ENCODE results near the gene DISP3. TPM values are rescaled to one million over a fixed set of nuclear protein-coding genes. Genes with fewer than 3 reads are reported as not detected.
A peak's percentile ranks its signal among the peaks of the same experiment; 100 is the strongest.

DISP3 gene
- total and polyA plus RNA-seq, 9 of the 15 experiments (the other 6 are each of a cell fraction or from before 2014, with no cell fraction given): 0.03 to 0.19 (median 0.15) TPM; not detected in 5

DNA sequence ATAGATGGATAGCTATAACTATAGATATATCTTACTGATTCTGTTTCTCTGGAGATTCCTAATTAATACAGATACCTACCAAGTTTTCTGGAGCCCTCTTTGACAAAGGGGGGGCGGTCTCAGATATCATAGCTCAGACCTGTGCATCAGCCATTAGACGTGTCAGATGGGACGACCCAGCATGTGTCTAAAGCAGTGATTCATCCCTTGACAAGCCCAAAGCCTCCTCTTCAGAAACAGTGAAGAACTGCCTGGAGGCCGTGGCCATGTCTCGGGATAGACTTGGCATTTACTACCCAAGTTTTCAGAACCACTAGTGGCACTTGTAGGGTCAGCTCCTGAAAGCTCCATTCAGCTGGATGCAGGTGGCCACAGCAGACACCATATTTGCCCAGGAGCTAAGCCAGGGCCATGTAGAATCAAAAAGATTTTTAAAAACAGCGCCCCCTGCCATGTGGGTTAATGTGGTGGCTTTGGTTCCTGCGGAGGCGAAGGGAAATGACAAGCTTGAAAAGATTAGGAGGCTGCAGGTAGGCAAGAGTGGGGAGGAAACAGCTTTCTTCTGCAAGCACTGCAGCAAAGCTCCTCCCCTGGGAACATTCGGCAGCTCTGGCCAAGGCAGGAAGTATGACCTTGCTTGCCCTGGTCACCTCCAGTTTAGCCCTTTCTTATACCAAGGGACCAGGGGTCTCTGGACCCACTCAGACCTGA, 93.1 kb downstream of the DISP3 start:
- POLR2A ChIA-PET: interaction anchor here (0.5 to 1.2 kb wide), 9 partner anchors 8 to 431 kb away, joined by 3 to 4 read pairs (median 3); no protein-coding TSS in a partner anchor
- Histone ChIP-seq H3K4me1 (replicated peaks in 1 of 2; ENCODE audit: control insufficient read depth in 2 of 2, insufficient read depth in 2 of 2, low read length in 2 of 2) (peaks cover 0 to 6% of the 10 kb centered on the region in 2 experiments; a peak in 1 of 5 replicates), H3K9me1 (ENCODE audit: control insufficient read depth, insufficient read depth, low read length) (no peaks in the 10 kb centered on the region), H3K27ac (ENCODE audit: extremely low read depth, low read depth, low read length) (no peak overlapping the region), H4K20me1 (replicated peaks; ENCODE audit: control insufficient read depth, insufficient read depth, low read length) (peaks cover 7% of the 10 kb centered on the region), H3K9ac (ENCODE audit: insufficient read depth in 1 of 2, low read depth in 2 of 2, low read length in 2 of 2) (no peak overlapping the region), H3K4me3 (no peak overlapping the region), H2AFZ (ENCODE audit: low read depth, low read length) (no peak overlapping the region), H3K9me3 (replicated peaks; ENCODE audit: control insufficient read depth, insufficient read depth, low read depth, low read length) (no peaks in the 10 kb centered on the region), H3K27me3 (ENCODE audit: control insufficient read depth in 2 of 2, insufficient read depth in 2 of 2, low read length in 2 of 2) (peaks cover 36 to 84% of the 10 kb centered on the region in 2 experiments), H3K4me2 (ENCODE audit: insufficient read depth, low read length) (no peak overlapping the region), H3K79me2 (ENCODE audit: control insufficient read depth, insufficient read depth, low read length) (no peaks in the 10 kb centered on the region), H3K36me3 (ENCODE audit: control insufficient read depth, insufficient read depth, low read length) (no peaks in the 10 kb centered on the region)
- CTCF ChIA-PET (ENCODE audit: low intra/inter-chr PET ratio): no interaction called here
- in situ Hi-C loops (cut with MboI) (no loop called here), intact Hi-C loops (cut with micrococcal nuclease) (no loop called here)
- peak; percentile 75 for FAIRE-seq
- WGBS (ENCODE audit: insufficient coverage, low coverage, missing lambda C conversion rate): under 1% methylated on average over 9 of the region's 9 CpGs
- ATAC-seq: peak; percentile 86
- peak; percentile 32 to 60 (median 50) for DNase-seq (ENCODE audit: extremely low read depth in 1 of 4, low spot score in 3 of 4)
- no TSS peak for BruUV-seq (replicated peaks)
- TF ChIP-seq EP400 (IDR thresholded peaks at IDR 0.05) (no peak), RB1 (IDR thresholded peaks at IDR 0.05; ENCODE audit: low read depth) (0 out of 2 replicates have a peak, but pooled peaks have one; percentile 14), EWSR1 (IDR thresholded peaks at IDR 0.05; ENCODE audit: borderline replicate concordance, low read depth, partially characterized antibody) (no peak), ZNF253 (CRISPR knock-in tag; conservative IDR thresholded peaks at IDR 0.05) (no peak), CREBBP (IDR thresholded peaks at IDR 0.05; ENCODE audit: low read depth, low read length) (no peak), SMC3 (conservative IDR thresholded peaks at IDR 0.05; ENCODE audit: insufficient read depth, low read depth, low read length) (0 out of 2 replicates have a peak, but pooled peaks have one; percentile 15), RAD21 (CRISPR knock-in tag; conservative IDR thresholded peaks at IDR 0.05 in 1 of 2, IDR thresholded peaks at IDR 0.05 in 1 of 2) (peak in 1 of 2 experiments; percentile 47; a peak in 2 of 4 replicates), SRF (CRISPR knock-in tag; IDR thresholded peaks at IDR 0.05) (no peak), ZNF184 (CRISPR knock-in tag; IDR thresholded peaks at IDR 0.05) (no peak), TCF3 (CRISPR knock-in tag; IDR thresholded peaks at IDR 0.05) (no peak)
- TF ChIP-seq, protein P1, sequence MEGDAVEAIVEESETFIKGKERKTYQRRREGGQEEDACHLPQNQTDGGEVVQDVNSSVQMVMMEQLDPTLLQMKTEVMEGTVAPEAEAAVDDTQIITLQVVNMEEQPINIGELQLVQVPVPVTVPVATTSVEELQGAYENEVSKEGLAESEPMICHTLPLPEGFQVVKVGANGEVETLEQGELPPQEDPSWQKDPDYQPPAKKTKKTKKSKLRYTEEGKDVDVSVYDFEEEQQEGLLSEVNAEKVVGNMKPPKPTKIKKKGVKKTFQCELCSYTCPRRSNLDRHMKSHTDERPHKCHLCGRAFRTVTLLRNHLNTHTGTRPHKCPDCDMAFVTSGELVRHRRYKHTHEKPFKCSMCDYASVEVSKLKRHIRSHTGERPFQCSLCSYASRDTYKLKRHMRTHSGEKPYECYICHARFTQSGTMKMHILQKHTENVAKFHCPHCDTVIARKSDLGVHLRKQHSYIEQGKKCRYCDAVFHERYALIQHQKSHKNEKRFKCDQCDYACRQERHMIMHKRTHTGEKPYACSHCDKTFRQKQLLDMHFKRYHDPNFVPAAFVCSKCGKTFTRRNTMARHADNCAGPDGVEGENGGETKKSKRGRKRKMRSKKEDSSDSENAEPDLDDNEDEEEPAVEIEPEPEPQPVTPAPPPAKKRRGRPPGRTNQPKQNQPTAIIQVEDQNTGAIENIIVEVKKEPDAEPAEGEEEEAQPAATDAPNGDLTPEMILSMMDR (IDR thresholded peaks at IDR 0.05 in 2 of 3, conservative IDR thresholded peaks at IDR 0.05 in 1 of 3; ENCODE audit: insufficient read depth in 2 of 3, low read depth in 1 of 3, low read length in 3 of 3): peak; percentile 66 to 70 (median 68)
- TF ChIP-seq, protein P2, sequence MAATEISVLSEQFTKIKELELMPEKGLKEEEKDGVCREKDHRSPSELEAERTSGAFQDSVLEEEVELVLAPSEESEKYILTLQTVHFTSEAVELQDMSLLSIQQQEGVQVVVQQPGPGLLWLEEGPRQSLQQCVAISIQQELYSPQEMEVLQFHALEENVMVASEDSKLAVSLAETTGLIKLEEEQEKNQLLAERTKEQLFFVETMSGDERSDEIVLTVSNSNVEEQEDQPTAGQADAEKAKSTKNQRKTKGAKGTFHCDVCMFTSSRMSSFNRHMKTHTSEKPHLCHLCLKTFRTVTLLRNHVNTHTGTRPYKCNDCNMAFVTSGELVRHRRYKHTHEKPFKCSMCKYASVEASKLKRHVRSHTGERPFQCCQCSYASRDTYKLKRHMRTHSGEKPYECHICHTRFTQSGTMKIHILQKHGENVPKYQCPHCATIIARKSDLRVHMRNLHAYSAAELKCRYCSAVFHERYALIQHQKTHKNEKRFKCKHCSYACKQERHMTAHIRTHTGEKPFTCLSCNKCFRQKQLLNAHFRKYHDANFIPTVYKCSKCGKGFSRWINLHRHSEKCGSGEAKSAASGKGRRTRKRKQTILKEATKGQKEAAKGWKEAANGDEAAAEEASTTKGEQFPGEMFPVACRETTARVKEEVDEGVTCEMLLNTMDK (IDR thresholded peaks at IDR 0.05; ENCODE audit: borderline replicate concordance, insufficient read depth, low read depth, low read length, poor library complexity, severe bottlenecking): peak; percentile 37
